ENCODE data around the gene EMP2.
"Not testable (repeated sequence)": the region's sequence is repeated elsewhere in the genome, so short reads cannot be mapped to it uniquely, and the experiment has no call there.

Gene EMP2

DNA sequence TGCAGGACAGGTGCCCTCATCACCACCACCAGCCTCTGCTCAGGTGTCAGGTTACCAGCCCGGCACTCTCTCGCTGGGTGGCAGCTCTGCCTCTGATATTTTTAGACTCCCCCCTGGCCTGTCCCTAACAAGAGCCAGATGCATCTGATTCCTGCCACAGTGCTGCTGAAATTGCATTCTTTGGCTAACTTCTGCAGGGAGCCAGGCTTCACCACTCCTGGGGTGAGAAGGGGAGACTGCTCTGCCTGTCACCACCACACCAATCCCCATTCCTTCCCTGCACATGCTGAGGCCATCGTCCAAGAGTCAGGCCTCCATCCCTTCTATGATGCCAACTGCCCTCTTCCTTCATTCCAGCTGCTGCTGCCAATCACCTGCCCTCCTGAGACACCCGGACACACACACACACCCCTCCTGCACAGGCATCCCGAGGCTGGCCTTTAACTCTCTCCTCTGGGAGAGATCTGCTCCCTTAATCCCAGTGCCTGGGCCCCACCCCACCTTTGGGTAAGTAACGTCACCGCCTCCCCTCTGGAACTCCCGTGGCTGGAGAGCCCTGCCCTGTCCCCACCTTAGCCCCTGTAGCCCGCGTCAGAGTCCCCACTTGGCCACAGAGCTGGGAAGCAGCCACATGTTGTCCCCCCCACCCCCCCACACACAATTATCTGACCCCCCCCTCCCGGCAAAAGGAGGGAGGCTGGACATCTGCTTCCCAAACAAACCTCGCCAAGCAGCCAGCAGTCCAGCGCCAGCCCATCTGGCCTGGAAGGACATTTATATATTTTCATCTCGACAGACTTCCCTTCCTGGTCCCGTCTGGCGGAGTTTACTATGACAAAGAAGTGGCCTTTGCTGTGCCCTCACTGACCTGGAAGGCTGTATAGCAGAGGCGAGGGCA lies 2.8 kb downstream of the EMP2 start:
- no peak for DNase-seq

DNA sequence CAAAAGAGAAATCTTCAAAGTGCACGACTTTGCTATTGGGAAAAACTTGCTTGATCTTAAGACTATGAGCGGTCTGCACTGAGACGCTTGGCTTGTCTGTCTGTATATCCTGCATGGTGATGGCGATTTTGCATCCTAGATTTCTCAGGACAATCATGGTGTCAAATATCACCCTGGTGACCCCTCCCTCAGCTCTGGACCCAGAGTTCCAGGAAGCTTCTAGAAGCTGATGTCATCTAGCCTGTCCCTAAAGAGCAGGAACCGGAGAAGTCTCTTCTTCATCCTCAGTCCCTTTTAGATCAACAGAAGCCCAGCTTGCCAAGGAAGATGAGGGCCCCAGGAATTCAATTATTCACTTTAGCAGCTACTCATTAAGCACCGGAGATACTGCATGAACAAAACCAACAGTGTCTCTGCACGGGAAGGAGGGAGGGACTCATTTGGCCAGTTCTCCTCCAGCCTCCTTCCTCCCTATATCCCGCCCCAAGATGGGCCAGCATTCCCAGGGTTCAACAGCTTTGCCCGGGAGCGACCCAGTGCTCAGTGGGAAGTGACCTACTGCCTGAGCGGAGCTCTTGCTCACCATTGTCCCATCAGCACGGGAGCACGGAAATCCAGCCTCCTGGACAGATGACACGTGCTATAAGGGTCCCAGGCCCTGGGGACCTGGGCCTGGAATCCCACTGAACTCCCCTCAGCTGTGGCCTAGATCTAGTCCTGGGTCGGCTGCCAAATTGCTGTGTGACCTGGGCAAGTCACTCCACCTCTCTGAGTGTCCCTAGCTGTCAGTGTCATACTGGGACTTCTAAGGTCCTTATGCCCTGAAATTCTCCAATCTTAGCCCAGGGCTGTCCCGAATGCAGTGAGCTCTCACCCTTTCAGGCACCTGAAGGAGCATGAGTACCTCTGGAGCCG lies 3.8 kb downstream of the EMP2 start:
- DNase-seq: no peak

DNA sequence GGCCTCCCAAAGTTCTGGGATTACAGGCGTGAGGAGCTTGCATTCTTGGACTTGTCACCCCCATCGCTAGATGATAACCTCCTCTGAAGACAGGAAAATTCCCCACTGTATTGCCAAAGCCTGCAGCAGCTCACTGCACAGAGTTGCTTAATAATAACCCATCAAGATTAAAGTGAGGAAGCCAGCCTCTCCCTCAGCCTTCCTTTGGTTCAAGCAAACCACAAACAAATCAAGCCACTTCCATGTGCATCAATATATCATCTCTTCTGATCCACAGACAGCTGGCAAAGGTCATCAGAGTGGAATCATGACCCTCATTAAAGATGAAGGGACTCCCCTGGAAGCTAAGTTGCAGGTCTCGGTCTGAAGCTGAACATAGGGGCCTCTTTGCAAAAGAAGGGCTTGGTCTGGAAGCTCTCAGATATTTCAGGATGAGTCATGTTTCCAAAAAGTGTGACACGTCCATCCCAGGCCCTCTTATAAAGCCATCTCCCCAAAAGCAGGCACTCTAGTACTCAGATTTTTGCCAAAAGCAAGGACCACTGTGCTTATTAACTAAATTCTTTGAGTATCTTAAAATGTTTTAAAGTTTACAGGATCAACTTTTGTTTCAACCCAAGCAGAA lies 4.8 kb downstream of the EMP2 start:
- no peak for DNase-seq

DNA sequence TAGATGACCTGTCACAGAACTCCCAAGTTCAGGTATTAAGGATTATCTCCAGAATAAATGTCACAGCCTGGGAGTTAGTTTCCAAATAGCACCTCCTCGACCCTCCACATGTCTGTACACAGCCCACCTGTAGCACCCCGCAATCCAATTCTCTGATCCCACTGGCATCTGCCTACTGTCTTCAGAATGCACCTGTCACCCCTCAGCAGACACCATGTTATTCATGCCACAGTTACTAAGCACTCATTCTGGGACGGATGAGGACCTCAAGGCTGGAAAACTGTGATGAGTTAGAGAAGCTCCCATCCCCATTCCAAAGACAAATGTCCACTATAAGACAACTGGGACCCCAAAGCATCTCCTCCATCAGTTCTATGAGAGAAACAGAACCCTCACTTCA lies 7.8 kb downstream of the EMP2 start:
- no peak for DNase-seq

DNA sequence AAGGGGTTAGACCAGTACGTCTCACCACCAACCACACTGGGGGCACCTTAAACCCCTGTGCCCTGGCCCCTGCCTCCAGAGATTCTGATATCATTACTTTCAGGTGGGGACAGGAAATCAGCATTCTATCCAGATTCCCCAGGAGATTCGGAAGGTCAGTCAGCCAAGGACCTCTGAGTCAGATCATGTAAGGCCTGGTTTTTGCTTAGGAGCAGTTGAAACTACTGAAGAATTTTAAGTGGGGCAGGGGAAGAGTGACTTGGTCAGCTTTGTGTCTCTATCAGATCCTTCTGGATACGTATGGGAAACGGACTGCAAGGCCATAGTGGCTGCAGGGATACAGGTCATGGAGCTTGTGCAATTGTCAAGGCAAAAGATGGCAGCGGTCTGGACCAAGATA lies 9.0 kb downstream of the EMP2 start:
- DNase-seq: no peak

DNA sequence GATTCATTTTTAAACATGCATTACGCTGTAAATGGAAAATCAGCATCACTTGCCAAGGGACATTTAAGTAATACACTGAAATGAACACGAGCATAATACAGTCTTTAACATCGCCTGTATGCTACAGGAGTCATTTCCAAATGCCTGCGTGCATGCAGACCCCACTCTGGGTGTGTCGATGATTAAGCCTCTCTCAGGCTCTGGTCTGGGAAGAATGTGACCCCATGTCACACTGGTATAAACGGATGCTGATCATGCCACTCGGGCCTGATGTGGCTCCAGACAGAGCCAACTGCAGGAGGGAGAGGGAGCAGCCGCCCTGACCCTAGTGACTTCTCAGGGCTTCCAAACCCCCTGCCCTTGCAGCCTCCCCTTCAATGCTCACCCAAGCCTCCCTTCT lies 10.8 kb downstream of the EMP2 start:
- DNase-seq: no peak

DNA sequence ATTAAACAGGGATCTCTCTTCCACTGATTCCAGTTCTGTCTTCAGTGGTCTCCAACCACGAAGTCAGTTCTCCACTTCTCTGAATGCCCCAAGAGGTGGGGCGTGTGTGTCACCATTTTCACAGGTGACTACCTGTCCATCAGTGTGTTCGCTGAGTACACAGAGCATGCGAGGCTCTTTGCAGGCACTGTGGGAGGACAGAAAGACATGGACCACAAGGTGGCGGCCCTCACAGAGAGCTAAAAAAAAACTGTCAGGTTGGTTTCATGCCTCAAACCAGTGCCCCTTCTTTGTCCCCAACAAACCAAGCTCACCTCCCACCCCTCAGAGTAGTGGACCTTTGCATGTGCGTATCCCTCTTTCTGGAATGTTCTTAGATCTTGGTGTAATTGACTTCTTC lies 13.8 kb downstream of the EMP2 start:
- DNase-seq: no peak

DNA sequence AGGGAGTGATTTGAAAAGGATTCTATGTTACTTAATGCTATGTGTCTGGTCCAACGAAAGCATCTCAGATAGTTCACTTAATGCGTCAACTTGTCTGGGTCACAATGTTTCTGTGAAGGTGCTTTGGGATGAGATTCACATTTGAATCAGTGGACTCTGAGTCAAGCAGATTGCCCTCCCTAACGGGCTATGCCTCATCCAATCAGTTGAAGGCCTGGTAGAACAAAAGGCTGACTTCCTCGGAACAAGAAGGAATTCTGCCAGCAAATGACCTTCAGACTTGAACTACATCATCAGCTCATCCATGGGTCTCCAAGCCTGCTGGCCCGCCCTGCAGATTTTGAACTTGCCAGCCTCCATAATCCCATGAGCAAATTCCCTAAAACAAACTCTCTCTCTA lies 15.2 kb downstream of the EMP2 start:
- DNase-seq: no peak

DNA sequence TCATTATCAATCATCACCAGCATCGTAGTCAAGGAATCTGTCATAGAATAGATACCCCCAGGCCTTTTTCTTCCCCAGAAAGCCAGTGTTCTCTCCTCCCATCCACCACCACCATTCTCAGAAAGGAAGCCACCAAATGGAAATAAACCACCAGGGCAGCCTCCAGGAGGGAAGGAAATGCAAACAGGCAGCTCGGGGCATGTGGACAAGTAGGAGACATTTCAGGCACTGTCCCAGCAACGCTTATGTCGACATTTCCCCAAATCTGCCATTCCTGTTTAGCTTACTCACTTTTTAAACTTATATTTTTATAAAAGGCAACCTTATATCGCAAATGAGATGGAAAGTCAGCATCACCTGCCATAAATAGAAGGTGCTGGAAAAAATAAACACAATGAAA lies 15.8 kb downstream of the EMP2 start:
- DNase-seq: no peak

DNA sequence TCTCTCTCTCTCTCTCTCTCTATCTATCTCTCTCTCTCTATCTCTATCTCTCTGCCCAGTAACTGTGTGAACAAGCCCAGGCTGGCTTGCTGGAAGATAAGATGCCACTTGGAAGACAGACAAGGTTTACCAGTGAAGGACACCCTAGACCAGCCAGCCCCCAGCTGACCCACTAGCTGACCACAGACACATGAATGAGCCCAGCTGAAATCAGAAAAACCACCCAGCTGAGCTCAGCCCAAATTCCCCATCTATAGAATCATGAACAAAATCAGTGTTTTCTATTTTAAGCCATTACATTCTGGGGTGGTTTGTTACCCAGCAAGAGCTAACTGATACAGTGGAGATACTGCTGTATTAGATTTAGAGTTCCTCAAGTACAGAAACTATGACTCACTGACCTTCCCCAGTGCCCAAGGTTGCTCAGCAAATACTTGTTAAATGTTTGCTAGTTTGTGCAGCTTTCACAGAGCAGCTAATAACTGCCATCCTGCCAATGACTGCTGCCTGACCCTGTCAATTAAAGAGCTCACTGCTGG lies 18.0 kb downstream of the EMP2 start:
- DNase-seq: no peak

DNA sequence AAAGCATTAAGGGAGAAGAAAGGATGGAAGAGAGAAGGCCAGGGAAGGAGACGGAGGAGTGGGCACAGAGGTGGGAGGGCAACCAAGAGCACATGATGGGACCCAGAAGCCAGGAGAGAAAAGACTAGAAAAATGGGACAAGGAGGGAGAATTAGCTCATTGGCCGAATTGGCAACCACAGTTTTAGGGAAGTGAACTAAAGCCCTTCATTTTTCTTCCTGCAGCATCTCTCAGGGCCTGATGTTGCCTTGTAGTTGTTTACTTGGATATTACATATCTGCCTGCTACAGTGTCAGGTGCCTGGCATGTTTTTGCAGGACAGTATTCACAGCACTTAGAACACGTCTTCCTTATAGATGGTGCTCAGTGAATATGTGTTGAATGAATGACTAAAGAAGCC lies 19.0 kb downstream of the EMP2 start:
- no peak for DNase-seq

DNA sequence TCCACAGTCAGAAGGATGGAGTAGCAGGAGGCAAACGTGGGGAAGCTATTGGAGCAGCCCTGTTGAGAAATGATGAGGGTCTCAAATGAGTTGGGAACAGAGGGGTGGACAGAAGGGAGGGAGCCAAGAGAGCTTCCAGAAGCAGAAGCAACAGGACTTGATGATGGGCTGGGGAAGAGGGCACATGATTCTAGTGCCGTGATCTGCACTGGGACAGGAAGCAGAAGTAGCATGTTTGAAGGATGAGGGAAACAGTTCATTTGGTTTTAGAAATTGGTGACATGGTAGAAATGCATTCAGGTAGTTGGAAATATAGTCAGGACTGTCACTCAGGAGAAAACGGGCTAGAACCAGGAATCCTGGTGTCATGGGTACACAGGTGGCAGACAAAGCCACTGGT lies 19.4 kb downstream of the EMP2 start:
- no peak for DNase-seq

DNA sequence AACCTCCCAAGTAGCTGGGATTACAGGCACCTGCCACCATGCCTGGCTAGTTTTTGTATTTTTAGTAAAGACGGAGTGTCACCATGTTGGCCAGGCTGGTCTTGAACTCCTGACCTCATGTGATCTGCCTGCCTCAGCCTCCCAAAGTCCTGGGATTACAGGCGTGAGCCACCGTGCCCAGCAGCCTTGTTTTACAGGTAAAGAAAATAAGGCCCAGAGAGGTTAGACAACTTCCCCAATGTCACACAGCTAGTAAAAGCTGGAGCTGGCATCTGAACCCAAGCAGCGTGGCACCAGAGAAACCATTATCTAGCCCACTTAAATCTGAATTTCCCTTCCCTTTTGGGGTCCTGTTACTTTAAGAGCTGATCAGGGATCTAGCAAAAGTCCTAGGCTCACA lies 20.6 kb downstream of the EMP2 start:
- not testable (repeated sequence) for DNase-seq

DNA sequence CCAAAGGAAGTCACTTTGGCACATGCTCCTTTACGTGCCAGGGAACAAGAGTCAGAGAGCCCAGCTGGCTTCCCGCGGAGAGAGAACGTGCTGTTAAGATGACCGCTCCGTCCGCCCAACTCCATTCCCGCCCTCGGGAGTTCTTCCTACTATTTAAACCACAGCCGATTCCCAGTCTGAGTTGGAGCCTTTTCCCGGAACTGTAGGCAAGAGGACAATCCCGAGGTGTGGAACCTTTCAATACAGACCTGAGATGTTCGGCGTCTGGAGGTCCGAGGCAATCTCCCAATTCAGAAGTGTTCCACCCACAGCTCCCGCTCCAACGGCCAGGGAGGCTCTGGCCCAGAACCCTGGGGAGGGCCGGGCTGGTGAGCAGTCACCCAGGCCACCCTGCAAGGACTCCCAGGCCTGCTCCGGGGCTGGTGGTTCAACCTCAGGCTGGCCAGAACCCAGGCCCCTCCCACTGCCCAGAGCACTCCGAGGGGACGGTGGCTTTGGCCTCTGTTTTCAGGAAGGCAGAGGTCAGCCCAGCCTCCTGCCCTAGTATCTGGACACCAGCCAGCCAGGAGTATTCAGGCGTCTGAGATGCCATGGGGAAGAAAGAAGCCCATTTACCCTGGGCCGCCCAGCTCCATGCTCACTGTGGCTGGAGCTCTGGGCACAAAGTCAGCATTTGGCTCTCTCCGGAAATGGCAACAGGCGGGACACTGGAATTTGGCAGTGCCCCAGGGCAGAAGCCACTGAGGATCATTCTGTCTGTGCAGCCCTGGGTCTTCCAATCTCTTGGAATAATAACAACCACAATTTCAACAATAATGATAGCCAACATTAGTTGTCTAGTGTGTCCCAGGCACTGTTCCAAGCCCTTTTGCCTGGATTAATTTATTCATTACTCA lies 21.4 kb downstream of the EMP2 start:
- no peak for DNase-seq

DNA sequence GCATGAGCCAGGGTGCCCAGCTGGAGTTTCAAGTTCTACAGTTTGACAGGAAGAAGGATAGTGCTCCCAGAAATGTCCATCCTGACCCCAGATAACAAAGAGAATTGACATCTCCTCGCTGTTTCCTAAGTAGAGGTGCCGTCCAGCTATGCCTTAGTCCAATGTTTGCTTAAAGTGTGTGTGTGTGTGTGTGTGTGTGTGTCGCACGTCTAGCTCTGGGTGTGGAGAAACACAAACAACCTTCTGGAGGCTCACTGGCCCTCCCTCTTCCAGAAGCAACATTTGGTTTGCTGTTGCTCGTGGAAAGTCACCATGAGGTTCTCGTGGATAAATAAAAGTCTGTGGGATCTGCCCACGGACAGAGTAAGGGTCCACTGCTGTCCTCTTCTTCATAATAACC lies 22.1 kb downstream of the EMP2 start:
- no peak for DNase-seq

DNA sequence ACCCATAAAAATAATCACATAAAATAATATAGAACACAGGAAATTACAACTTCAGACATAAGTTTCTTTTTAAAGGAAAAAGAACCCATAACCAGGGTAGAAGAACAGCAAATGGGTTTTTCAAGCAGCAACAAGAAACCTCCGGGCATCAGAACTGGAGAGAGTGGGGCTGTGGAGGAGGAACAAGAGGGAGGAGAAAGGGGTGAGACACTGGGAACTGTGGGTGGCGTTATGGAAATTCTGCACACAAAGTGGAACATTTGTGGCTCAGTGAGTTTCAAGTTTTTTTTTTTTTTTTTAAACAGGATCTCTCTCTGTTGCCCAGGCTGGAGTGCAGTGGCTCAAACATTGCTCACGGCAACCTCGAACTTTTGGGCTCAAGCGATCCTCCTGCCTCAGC lies 22.6 kb downstream of the EMP2 start:
- DNase-seq: peak in 1 of 2 experiments; percentile 10

DNA sequence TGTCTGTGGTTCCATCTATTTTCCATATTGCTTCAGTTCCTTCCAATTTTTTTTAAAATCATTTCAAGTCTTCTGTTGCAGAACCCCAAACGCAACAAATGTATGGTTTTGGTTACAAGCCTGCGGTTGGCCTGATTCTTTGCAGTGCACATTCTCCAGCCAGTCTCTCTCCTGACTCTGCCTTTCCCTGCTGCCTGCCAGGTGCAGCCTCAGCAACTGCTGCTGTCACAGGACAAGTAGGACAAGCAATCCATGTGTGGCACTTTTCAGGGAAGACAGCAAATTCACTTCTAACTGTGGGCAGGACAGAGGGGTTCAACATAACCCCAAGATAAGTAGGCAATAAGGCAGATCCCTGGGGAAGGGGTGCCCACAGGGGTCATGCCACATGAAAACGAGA lies 24.2 kb downstream of the EMP2 start:
- no peak for DNase-seq

DNA sequence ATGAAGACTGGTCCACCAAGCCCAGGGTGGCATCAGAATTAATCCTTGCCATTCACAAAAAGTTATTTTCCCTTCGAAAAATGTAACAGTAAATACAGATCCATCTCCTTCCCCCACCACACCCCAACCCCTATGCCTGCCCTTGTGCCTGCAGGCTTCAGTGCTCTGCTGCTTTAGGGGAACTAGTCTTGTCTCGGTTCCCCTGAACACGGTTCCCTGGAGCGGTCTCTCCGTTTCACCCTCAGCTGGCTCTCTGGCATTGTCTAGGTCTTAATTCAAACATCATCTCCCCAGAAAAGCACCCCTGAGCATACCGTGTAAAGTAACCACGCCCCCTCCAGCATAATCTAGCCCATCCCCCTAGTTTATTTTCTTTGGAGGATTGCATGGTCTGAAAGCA lies 25.8 kb downstream of the EMP2 start:
- no peak for DNase-seq

DNA sequence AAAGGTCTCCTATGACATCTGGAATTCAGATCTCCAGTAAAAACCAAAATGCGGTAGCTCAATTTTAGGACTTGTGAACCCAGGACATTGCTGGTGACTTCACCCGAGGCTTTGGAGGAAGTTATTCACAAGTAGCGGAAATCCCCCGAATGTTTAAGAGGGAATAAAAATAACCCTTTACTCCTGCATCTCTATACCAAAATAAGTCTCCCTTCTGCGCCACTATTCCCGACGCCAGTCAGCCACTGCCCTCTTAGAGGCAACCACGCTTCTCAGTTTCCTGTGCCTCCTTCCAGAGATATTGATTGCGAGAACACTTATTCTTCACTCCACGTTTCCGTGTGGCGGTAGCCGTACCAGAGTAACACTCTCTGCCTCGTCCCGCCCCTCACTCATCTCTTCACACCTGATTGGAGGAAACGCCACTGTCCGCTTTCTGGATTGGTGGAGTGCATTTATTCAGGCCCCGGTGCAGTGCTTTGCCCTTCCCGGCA lies 27.4 kb downstream of the EMP2 start:
- peak; percentile 59 to 69 for DNase-seq

DNA sequence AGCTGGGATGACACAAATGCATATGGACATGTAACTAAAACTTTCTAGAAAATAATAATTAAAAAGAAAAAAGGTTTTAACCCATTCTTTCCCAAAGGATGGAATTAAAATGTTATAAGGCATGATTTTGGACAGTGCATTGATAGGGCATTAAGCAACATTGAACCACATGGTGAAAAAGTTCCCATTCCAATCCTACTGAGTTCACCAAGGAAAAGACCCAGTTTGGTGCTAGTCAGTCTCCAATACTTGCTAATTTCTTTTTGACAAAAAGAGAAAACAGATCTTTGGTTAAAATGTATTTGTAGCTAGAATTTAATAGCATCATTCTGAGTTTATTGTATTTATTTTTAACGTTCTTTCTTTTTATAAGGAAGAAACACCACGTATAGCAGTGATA lies 28.1 kb downstream of the EMP2 start:
- DNase-seq: no peak

DNA sequence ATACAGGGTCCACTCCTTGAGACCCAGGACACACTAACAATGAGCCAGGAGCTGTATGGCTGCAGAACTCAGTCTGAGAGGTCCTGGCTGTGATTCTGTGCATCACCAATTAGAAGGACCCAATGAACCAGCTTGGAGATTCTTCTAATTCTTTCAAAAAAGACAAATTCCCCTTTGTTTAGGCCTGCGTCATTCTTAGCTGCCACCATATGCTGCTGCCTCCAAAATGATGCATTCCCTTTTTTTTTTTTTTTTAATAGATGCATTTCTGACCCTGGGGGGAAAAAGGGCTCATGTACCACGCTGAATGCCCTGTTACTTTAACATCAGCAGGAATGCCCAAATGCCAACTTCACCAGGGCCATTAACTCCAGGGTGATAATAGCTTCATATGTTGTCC lies 28.5 kb downstream of the EMP2 start:
- no peak for DNase-seq

DNA sequence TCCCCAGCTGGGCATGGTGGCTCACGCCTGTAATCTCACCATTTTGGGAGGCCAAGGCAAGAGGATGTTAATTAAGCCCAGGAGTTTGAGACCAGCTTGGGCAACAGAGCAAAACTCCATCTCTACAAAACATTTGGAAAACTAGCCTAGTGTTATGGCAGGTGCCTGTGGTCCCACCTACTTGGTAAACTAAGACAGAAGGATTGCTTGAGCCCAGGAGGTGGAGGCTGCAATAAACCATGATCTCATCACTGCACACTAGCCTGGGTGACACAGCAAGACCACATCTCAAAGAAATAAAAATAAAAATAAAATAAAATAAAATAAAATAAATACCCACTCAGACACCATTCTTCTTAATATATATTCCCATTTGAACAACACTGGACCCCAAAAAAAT lies 32.0 kb downstream of the EMP2 start:
- no peak for DNase-seq
